Astrocyte (in vitro differentiated cells and primary cell): ENCODE data around the gene GINS3.

Experiments
- CTCF ChIP-seq: IDR thresholded peaks from 2 replicates; pipeline ENCODE4 v1.5.1; 2011; ENCODE audit warnings: low read depth, mild to moderate bottlenecking, inconsistent platforms, low read length, moderate library complexity; ENCODE audit not compliant: insufficient read depth
- EZH2 ChIP-seq: IDR thresholded peaks from 2 replicates; pipeline ENCODE4 v1.6.1; 2012; ENCODE audit warnings: mild to moderate bottlenecking, low read length, inconsistent platforms; ENCODE audit not compliant: insufficient read depth

DNA sequence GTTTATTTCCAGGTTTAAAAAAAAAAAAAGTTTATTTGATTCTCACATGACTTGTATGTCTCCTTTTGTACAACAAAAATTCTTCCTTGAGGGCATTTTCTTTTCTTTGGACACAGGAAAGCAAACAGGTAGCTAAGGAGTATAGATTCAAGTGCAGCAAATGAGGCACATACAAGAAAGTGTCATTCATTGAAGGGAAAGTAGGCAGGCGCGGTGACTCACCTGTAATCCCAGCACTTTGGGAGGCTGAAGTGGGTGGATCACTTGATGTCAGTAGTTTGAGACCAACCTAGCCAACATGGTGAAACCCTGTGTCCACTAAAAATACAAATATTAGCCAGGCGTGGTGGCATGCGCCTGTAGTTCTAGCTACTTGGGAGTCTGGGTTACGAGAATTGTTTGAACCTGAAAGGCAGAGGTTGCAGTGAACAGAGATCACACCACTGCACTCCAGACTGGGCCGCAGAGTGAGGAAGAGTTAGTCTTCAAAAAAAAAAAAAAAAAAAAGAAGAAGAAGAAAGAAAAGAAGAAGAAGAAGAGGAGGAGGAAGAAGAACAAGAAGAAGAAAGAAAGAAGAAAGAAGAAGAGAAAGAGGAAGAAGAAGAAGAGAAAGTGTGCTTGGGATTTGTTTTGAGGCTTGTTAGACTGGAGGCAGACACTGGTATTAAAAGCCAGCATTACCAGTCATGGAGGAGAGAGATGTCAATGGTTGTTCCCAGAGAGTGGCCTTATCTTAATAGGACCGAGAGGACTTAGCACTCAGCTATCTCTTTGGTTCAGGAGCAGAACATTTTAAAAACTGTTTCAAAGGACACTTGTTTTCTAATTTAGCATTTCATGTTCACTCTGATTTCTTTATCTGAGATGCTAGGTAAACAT is 19.7 kb downstream of the GINS3 start:
- TF ChIP-seq CTCF (no peak), EZH2 (no peak)
